Tibial artery (tissue), 4 donors: ENCODE data around the gene FBXO3.
"Not testable (repeated sequence)": the region's sequence is repeated elsewhere in the genome, so short reads cannot be mapped to it uniquely, and the experiment has no call there.

Experiments
- DNase-seq, 2 donors: peaks; one replicate each; pipeline ENCODE4 v3.0.0-alpha.2; 2019
- H3K27ac ChIP-seq, 2 donors: fragments of 200-600 bp; sonication (generic) in 1 of 2; 1 replicate in 1 of 2; 2 replicates in 1 of 2; pipeline ENCODE4 v1.5.1; 2018 to 2019; ENCODE audit warnings: mild to moderate bottlenecking in 1 of 2
- H3K27me3 ChIP-seq, 2 donors: fragments of 200-600 bp; sonication (generic) in 1 of 2; one replicate each; pipeline versions ENCODE4 v1.5.1 to v1.6.0; 2016 to 2019
- H3K36me3 ChIP-seq, 3 donors: fragments of 200-600 bp; sonication (generic) in 2 of 3; one replicate each; pipeline ENCODE4 v1.5.1; 2016 to 2019; ENCODE audit warnings: mild to moderate bottlenecking in 2 of 3
- H3K4me1 ChIP-seq, 4 donors: fragments of 200-600 bp; sonication (generic) in 2 of 4; 1 replicate in 3 of 4; 2 replicates in 1 of 4; pipeline ENCODE4 v1.5.1; 2016 to 2019
- H3K4me3 ChIP-seq, 2 donors: fragments of 200-600 bp; sonication (generic) in 1 of 2; 1 replicate in 1 of 2; 2 replicates in 1 of 2; pipeline ENCODE4 v1.5.1; 2018 to 2019; ENCODE audit warnings: mild to moderate bottlenecking in 2 of 2
- H3K9me3 ChIP-seq, 3 donors: fragments of 200-600 bp; sonication (generic) in 1 of 3; one replicate each; pipeline ENCODE4 v1.5.1; 2016 to 2019
- intact Hi-C: fragments of 100-400 bp; cut with DNase I; formaldehyde crosslinking; loops from one replicate; pipeline ENCODE4 v1.15.0; 2023; ENCODE audit warnings: low total_unique reads
- TF ChIP-seq, protein P1 (sequence below), 2 experiments: fragments of 200-600 bp in 1 of 2; fragments of 450-650 bp in 1 of 2; IDR thresholded peaks; one replicate each; pipeline ENCODE4 v1.5.1; 2017 to 2019; ENCODE audit warnings: antibody characterized with exemption in 2 of 2, mild to moderate bottlenecking in 1 of 2, moderate library complexity in 1 of 2

FBXO3 gene

DNA sequence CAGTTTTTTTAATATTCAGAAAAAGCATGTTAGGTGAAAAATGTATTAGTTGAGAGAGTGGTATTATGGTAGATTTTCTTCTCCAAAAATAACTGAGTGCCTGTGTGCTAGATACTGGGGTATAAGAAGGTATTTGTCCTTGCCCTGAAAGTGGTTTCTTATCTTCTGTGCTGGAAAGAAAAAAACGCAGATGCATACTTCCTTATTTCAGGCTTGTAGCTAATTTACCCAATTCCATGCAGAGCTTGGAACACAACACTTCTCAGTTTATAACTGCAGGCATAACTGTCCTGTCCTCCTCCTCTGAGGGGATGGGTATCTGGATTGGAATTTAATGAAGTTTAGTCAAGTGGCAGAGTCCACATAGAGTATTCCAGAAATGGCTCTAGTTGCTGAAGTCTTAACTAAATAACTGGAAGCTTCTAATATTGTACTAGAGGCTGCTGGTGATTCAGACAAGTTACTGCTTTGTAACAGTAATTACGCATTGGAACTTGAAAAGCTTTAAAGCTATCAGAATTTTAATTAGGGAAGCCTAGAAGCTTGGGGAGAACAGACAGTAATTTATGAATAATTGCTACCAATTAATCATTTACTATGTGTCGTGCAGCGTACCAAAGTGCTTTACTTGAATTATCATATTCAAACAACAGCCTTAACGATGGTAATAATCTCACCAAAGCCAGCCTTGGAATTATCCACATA lies 61.0 kb downstream of the FBXO3 start:
- Histone ChIP-seq H3K4me3 (no peak overlapping the region), H3K27me3 (no peaks in the 10 kb centered on the region), H3K36me3 (peaks cover 76 to 84% (median 83%) of the 10 kb centered on the region in 3 donors), H3K27ac (no peak overlapping the region), H3K4me1 (no peaks in the 10 kb centered on the region), H3K9me3 (no peaks in the 10 kb centered on the region)
- no peak for DNase-seq
- TF ChIP-seq, protein P1, sequence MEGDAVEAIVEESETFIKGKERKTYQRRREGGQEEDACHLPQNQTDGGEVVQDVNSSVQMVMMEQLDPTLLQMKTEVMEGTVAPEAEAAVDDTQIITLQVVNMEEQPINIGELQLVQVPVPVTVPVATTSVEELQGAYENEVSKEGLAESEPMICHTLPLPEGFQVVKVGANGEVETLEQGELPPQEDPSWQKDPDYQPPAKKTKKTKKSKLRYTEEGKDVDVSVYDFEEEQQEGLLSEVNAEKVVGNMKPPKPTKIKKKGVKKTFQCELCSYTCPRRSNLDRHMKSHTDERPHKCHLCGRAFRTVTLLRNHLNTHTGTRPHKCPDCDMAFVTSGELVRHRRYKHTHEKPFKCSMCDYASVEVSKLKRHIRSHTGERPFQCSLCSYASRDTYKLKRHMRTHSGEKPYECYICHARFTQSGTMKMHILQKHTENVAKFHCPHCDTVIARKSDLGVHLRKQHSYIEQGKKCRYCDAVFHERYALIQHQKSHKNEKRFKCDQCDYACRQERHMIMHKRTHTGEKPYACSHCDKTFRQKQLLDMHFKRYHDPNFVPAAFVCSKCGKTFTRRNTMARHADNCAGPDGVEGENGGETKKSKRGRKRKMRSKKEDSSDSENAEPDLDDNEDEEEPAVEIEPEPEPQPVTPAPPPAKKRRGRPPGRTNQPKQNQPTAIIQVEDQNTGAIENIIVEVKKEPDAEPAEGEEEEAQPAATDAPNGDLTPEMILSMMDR (IDR thresholded peaks at IDR 0.05), result no peak
- intact Hi-C loops, result no loop called here

DNA sequence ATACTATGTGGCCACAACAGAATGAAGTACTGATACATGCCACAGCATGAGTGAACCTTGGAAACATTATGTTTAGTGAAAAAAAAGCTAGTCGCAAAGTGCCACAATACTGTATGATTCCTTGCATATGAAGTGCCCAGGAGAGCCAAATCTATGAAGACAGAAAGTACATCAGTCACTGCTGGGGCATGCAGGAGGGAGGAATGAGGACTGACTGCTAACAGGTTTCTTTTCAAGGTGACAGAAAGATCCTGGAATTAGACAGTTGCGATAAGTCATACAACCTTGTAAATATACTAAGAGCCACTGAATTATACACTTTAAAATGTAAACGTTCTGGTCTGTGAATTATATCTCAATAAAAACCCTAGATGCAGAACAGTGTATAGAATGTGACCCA lies 61.9 kb downstream of the FBXO3 start:
- intact Hi-C loops, result no loop called here
- Histone ChIP-seq H3K4me3 (no peak overlapping the region), H3K27me3 (no peaks in the 10 kb centered on the region), H3K27ac (no peak overlapping the region), H3K4me1 (peaks cover 0 to under 1% (median 0%) of the 10 kb centered on the region in 4 donors), H3K9me3 (no peaks in the 10 kb centered on the region), H3K36me3 (peaks cover 77 to 81% (median 81%) of the 10 kb centered on the region in 3 donors)
- no peak for DNase-seq
- TF ChIP-seq, protein P1 (IDR thresholded peaks at IDR 0.05), result no peak

DNA sequence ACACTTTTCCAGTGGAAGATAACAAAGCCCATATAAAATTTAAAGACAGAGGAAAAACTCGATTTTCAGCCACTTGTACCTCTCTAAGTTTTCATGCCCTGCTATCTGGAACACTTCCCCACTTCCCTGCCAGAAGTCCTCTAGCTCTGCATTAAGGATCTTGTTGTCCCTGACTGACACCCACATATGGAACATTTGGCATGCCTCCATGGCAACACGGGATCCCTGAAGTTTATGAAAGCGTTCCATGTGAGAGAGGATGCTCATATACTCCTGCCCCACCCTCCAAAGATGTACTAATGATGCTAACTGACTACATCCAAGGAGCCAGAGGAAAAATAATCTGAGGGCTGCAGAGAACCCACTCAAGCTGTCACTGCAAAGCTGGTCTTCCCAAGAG lies 64.9 kb downstream of the FBXO3 start:
- Histone ChIP-seq H3K9me3 (no peaks in the 10 kb centered on the region), H3K4me3 (no peak overlapping the region), H3K36me3 (peaks cover 48 to 72% (median 58%) of the 10 kb centered on the region in 3 donors), H3K4me1 (peaks cover 0 to 17% (median 0%) of the 10 kb centered on the region in 4 donors), H3K27me3 (no peaks in the 10 kb centered on the region), H3K27ac (no peak overlapping the region)
- intact Hi-C loops, result no loop called here
- no peak for DNase-seq
- TF ChIP-seq, protein P1 (IDR thresholded peaks at IDR 0.05), result no peak

DNA sequence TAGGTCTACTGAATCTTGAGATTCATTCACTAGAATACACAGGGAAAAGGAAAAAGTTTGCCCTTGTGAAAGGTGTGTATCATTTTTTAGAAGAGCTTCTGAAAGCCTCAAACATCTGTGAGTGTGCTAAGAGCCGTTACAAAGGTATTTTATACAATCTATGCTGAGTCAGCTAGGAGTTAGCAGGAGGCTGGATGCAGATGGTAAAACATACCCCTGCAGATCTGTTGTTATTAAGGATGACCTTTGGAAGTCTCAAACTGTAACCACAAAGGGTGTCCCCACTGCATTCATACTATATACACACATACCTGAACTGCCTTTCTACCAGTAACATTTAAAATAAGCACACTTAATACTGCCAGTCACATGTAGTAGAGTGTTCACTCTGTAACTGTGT lies 65.3 kb downstream of the FBXO3 start:
- H3K4me1 ChIP-seq, result peaks cover 0 to 19% (median 1%) of the 10 kb centered on the region in 4 donors
- TF ChIP-seq, protein P1 (IDR thresholded peaks at IDR 0.05), result no peak
- intact Hi-C loops, result no loop called here

DNA sequence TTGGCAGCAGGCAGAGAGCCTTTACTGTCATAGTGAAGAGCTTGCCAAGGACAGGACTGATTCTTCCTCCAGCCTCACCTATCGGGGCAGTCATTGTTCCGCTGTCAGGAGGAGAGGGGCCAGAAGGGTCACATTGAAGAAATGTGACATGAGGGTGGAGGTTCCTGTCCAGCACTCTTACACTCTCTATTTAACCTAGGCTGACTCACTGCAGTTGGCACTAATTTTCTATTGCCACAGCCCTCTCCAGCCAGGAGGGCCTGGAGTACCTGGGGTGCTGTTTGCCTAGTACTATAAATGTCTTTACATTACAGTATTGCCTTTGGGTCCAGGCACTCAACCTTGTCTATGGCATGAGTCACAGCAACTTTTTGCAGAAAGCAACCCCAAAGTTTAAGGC lies 66.5 kb downstream of the FBXO3 start:
- H3K36me3 ChIP-seq, result peaks cover 37 to 56% (median 44%) of the 10 kb centered on the region in 3 donors
- H3K27me3 ChIP-seq, intact Hi-C loops, DNase-seq, H3K27ac ChIP-seq, H3K9me3 ChIP-seq, H3K4me3 ChIP-seq: not testable (repeated sequence)
- H3K4me1 ChIP-seq, result peaks cover 0 to 26% (median 3%) of the 10 kb centered on the region in 4 donors

More for the DNA sequence above, 65.3 kb downstream of the FBXO3 start:
- no peak for DNase-seq
- Histone ChIP-seq H3K36me3 (peaks cover 46 to 67% (median 54%) of the 10 kb centered on the region in 3 donors), H3K4me3 (no peak overlapping the region), H3K27ac (no peak overlapping the region), H3K9me3 (no peaks in the 10 kb centered on the region), H3K27me3 (no peaks in the 10 kb centered on the region)

DNA sequence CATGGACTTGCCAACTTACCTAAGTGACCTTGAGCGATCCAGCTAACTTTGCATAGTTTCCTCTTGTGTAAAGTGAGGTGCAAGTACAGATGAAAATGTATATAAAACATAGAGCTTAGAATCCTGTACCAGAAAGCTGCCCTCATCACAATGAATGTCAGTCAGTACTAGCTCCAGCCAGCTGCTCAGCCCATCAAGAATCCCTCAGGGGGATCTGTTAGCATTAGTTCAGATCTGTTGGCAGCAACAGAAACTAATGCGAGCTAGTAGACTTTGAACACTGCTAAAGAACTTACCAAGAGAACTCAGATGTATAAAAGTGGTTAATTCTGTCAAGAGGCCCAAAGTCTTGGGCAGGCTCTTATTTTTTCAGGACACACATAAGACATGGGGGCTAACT lies 67.4 kb downstream of the FBXO3 start:
- no peaks in the 10 kb centered on the region for H3K27me3 ChIP-seq
- TF ChIP-seq, protein P1 (IDR thresholded peaks at IDR 0.05), result no peak
- DNase-seq, result no peak
- H3K4me1 ChIP-seq, result peaks cover 0 to 33% (median 5%) of the 10 kb centered on the region in 4 donors
- peak overlapping the region in 1 of 2 donors; percentile 21 for H3K27ac ChIP-seq
- no peak overlapping the region for H3K4me3 ChIP-seq
- intact Hi-C loops, result no loop called here
- peaks cover 36 to 56% (median 37%) of the 10 kb centered on the region in 3 donors for H3K36me3 ChIP-seq
- H3K9me3 ChIP-seq, result no peaks in the 10 kb centered on the region
